HepG2 (cell line): ENCODE data around the gene ZNF142. TPM values are rescaled to one million over a fixed set of nuclear protein-coding genes. Genes with fewer than 3 reads are reported as not detected.

Source experiments
- FOXP1 ChIP-seq, 2 experiments: fragments of 450-650 bp in 1 of 2; IDR thresholded peaks; 2 replicates each; pipeline ENCODE4 v1.6.1; 2017 to 2018; ENCODE audit warnings: antibody characterized with exemption in 1 of 2
- HNRNPH1 ChIP-seq: fragments of 200-400 bp; formaldehyde crosslinking; optimal IDR thresholded peaks from 2 replicates; pipeline ENCODE3; 2017; ENCODE audit warnings: mild to moderate bottlenecking, low read depth, low read length
- JUN ChIP-seq: sonication (generic); formaldehyde crosslinking; IDR thresholded peaks from 2 replicates; pipeline ENCODE4 v1.4.0; 2020; ENCODE audit warnings: mild to moderate bottlenecking, missing genetic modification reagents
- KLF9 ChIP-seq: IDR thresholded peaks from 2 replicates; pipeline ENCODE4 v1.6.1; 2016; ENCODE audit warnings: low read depth
- MEIS1 ChIP-seq: sonication (generic); formaldehyde crosslinking; IDR thresholded peaks from 2 replicates; pipeline ENCODE4 v1.9.0; 2021; ENCODE audit warnings: mild to moderate bottlenecking, missing genetic modification reagents, moderate library complexity, borderline replicate concordance
- MYNN ChIP-seq: sonication (generic); formaldehyde crosslinking; IDR thresholded peaks from 2 replicates; pipeline ENCODE4 v1.4.0; 2020; ENCODE audit warnings: mild to moderate bottlenecking, low read depth, missing genetic modification reagents
- MZF1 ChIP-seq: sonication (generic); formaldehyde crosslinking; IDR thresholded peaks from 2 replicates; pipeline ENCODE4 v1.8.1; 2023; ENCODE audit warnings: mild to moderate bottlenecking, missing genetic modification reagents, borderline replicate concordance
- PITX1 ChIP-seq: sonication (generic); formaldehyde crosslinking; IDR thresholded peaks from 2 replicates; pipeline ENCODE4 v1.5.1; 2020; ENCODE audit warnings: mild to moderate bottlenecking, missing genetic modification reagents
- PREB ChIP-seq: sonication (generic); formaldehyde crosslinking; IDR thresholded peaks from 2 replicates; pipeline ENCODE4 v1.4.0; 2020; ENCODE audit warnings: missing genetic modification reagents
- RARA ChIP-seq: IDR thresholded peaks from 2 replicates; pipeline ENCODE4 v1.6.1; 2016; ENCODE audit warnings: missing genetic modification reagents, missing compliant biosample characterization
- REST ChIP-seq, 2 experiments: IDR thresholded peaks; 2 replicates each; pipeline ENCODE4 v1.6.1; 2011 to 2012; ENCODE audit warnings: low read length in 2 of 2, borderline replicate concordance in 1 of 2, low read depth in 1 of 2, mild to moderate bottlenecking in 1 of 2, moderate library complexity in 1 of 2
- RFXANK ChIP-seq: IDR thresholded peaks from 2 replicates; pipeline ENCODE4 v1.6.1; 2016
- SP140L ChIP-seq: sonication (generic); formaldehyde crosslinking; IDR thresholded peaks from 2 replicates; pipeline ENCODE4 v1.4.0; 2020; ENCODE audit warnings: missing genetic modification reagents, borderline replicate concordance
- SRF ChIP-seq: IDR thresholded peaks from 2 replicates; pipeline ENCODE4 v1.6.1; 2011; ENCODE audit warnings: mild to moderate bottlenecking, low read depth, low read length, moderate library complexity
- ZFP37 ChIP-seq: sonication (generic); formaldehyde crosslinking; IDR thresholded peaks from 2 replicates; pipeline ENCODE4 v1.4.0; 2020; ENCODE audit warnings: missing genetic modification reagents, borderline replicate concordance
- ZMYM4 ChIP-seq: sonication (generic); formaldehyde crosslinking; IDR thresholded peaks from 2 replicates; pipeline ENCODE4 v1.8.1; 2023; ENCODE audit warnings: mild to moderate bottlenecking, missing genetic modification reagents
- ZNF205 ChIP-seq: IDR thresholded peaks from 2 replicates; pipeline ENCODE4 v1.6.1; 2018; ENCODE audit warnings: missing biosample characterization, missing genetic modification reagents
- ZNF253 ChIP-seq: sonication (generic); formaldehyde crosslinking; IDR thresholded peaks from 2 replicates; pipeline ENCODE4 v1.8.0; 2022; ENCODE audit warnings: mild to moderate bottlenecking, missing genetic modification reagents, borderline replicate concordance
- ZNF432 ChIP-seq: sonication (generic); formaldehyde crosslinking; IDR thresholded peaks from 2 replicates; pipeline ENCODE4 v1.5.0; 2020; ENCODE audit warnings: missing genetic modification reagents, mild to moderate bottlenecking, borderline replicate concordance
- ZNF496 ChIP-seq: sonication (generic); formaldehyde crosslinking; IDR thresholded peaks from 2 replicates; pipeline ENCODE4 v1.8.1; 2023; ENCODE audit warnings: mild to moderate bottlenecking, moderate library complexity, missing genetic modification reagents; ENCODE audit not compliant: insufficient replicate concordance
- ZNF670 ChIP-seq: sonication (generic); formaldehyde crosslinking; IDR thresholded peaks from 2 replicates; pipeline ENCODE4 v1.8.0; 2022; ENCODE audit warnings: mild to moderate bottlenecking, missing genetic modification reagents, borderline replicate concordance
- ZNF788 ChIP-seq: sonication (generic); formaldehyde crosslinking; IDR thresholded peaks from 2 replicates; pipeline ENCODE4 v1.5.0; 2020; ENCODE audit warnings: mild to moderate bottlenecking, missing genetic modification reagents, borderline replicate concordance
- ZSCAN9 ChIP-seq: IDR thresholded peaks from 2 replicates; pipeline ENCODE4 v1.6.1; 2016; ENCODE audit warnings: borderline replicate concordance
- polyA plus RNA-seq, 8 experiments: library from polyadenylated mRNA; depleted of rRNA in 3 of 8; stranded (reverse) in 7 of 8; unstranded in 1 of 8; fragments of >200 nt; fragmentation: Illumina TruSeq in 4 of 8; extraction: Trizol in 4 of 8; gene quantifications; 2 replicates each; pipeline versions ENCODE4 v1.2.1 to v1.2.3, GENCODE V29; 2011 to 2016; ENCODE audit warnings: low read depth in 4 of 8, missing spikeins in 1 of 8, mixed read lengths in 1 of 8; ENCODE audit not compliant: insufficient read depth in 1 of 8
- total RNA-seq, 5 experiments: library from RNA; depleted of rRNA; stranded (reverse); fragments of >200 nt; fragmentation: Illumina TruSeq; extraction: Trizol; gene quantifications; 2 replicates each; pipeline ENCODE4 v1.2.3, GENCODE V29; 2016; ENCODE audit warnings: low read depth in 1 of 5

ZNF142 gene
- total and polyA plus RNA-seq, 2 of the 13 experiments (the other 11 are each of a cell fraction or from before 2014, with no cell fraction given): 4.8 to 11.4 TPM

GRCh38 chr2:218671654-218672566 lies 12.5 kb upstream of the ZNF142 start, which contains the start of the genes RNF25 and STK36 (continued):
- TF ChIP-seq PITX1 (CRISPR knock-in tag) (peak; percentile 68), ZNF496 (CRISPR knock-in tag) (no peak), SP140L (CRISPR knock-in tag) (no peak), ZNF205 (CRISPR knock-in tag) (no peak; the same call in 1 of the 2 replicates), ZNF432 (CRISPR knock-in tag) (no peak), RFXANK (CRISPR knock-in tag) (no peak), ZSCAN9 (CRISPR knock-in tag) (peak; percentile 41; the same call in 1 of the 2 replicates), JUN (CRISPR knock-in tag) (no peak; the same call in 1 of the 2 replicates), ZNF788 (peak; percentile 83; the same call in 1 of the 2 replicates), PREB (CRISPR knock-in tag) (no peak), MEIS1 (CRISPR knock-in tag) (peak; percentile 80; the same call in 1 of the 2 replicates), ZNF670 (CRISPR knock-in tag) (no peak; the same call in 1 of the 2 replicates), RARA (CRISPR knock-in tag) (no peak; the same call in 1 of the 2 replicates), HNRNPH1 (no peak), KLF9 (CRISPR knock-in tag) (0 out of 2 replicates have a peak, but pooled peaks have one; percentile 45), ZMYM4 (peak; percentile 73; the same call in 1 of the 2 replicates), ZFP37 (0 out of 2 replicates have a peak, but pooled peaks have one; percentile 72), SRF (peak; percentile 61), MYNN (CRISPR knock-in tag) (no peak), REST (IDR thresholded peaks at IDR 0.05; ENCODE audit: borderline replicate concordance in 1 of 2, low read depth in 1 of 2, low read length in 2 of 2) (no peak), MZF1 (CRISPR knock-in tag) (0 out of 2 replicates have a peak, but pooled peaks have one; percentile 75), ZNF253 (CRISPR knock-in tag) (peak; percentile 71; the same call in 1 of the 2 replicates), FOXP1 (IDR thresholded peaks at IDR 0.05) (no peak), FOXP1 (CRISPR knock-in tag; IDR thresholded peaks at IDR 0.05) (no peak)
